Duodenal mucosa (tissue), 2 donors: ENCODE results near the gene TRAF3IP1.
"Not testable (repeated sequence)": the region's sequence is repeated elsewhere in the genome, so short reads cannot be mapped to it uniquely, and the experiment has no call there.

Source experiments
- H3K27ac ChIP-seq: one replicate; pipeline ENCODE4 v1.7.0; 2013; ENCODE audit warnings: low read depth, low read length
- H3K27me3 ChIP-seq, 2 donors: one replicate each; pipeline ENCODE4 v1.7.0; 2013; ENCODE audit warnings: low read length in 2 of 2, control low read depth in 1 of 2; ENCODE audit not compliant: insufficient read depth in 2 of 2, control insufficient read depth in 1 of 2
- H3K36me3 ChIP-seq, 2 donors: one replicate each; pipeline ENCODE4 v1.7.0; 2013; ENCODE audit warnings: low read length in 2 of 2, control low read depth in 1 of 2; ENCODE audit not compliant: insufficient read depth in 2 of 2, control insufficient read depth in 1 of 2
- H3K4me1 ChIP-seq, 2 donors: one replicate each; pipeline ENCODE4 v1.7.0; 2013; ENCODE audit warnings: low read length in 2 of 2, control low read depth in 1 of 2; ENCODE audit not compliant: insufficient read depth in 2 of 2, control insufficient read depth in 1 of 2
- H3K4me3 ChIP-seq, 2 donors: one replicate each; pipeline ENCODE4 v1.7.0; 2013; ENCODE audit warnings: low read length in 2 of 2, low read depth in 1 of 2
- H3K9ac ChIP-seq, 2 donors: one replicate each; pipeline ENCODE4 v1.7.0; 2013; ENCODE audit warnings: low read length in 2 of 2, low read depth in 1 of 2
- H3K9me3 ChIP-seq, 2 donors: one replicate each; pipeline ENCODE4 v1.7.0; 2013; ENCODE audit warnings: low read length in 2 of 2, control low read depth in 1 of 2; ENCODE audit not compliant: control insufficient read depth in 1 of 2

The TRAF3IP1 gene

DNA sequence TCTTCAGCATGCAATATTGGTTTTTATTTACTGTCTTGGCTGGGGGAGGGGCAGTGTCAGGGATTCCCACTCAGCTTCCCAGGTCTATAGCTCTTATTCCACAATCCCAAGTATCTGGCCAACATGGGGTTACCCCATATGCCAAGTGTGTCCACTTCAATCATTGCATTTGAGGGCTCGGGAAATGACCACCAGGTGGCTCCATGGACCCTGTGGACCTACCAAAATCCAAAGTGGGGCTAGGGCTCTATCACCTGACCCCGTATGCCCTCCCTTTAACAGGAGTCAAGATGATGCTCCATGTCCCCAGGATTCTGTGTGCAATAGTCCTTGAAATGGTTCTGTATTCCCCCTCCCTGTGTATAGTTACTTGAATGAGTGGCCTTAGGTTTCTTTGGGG, 12.1 kb upstream of the TRAF3IP1 start:
- Histone ChIP-seq H3K9me3 (no peaks in the 10 kb centered on the region), H3K36me3 (no peaks in the 10 kb centered on the region), H3K27ac (no peak overlapping the region), H3K4me1 (peaks cover 16 to 21% of the 10 kb centered on the region in 2 donors), H3K4me3 (no peak overlapping the region), H3K27me3 (peaks cover 0 to 2% of the 10 kb centered on the region in 2 donors), H3K9ac (no peak overlapping the region)

DNA sequence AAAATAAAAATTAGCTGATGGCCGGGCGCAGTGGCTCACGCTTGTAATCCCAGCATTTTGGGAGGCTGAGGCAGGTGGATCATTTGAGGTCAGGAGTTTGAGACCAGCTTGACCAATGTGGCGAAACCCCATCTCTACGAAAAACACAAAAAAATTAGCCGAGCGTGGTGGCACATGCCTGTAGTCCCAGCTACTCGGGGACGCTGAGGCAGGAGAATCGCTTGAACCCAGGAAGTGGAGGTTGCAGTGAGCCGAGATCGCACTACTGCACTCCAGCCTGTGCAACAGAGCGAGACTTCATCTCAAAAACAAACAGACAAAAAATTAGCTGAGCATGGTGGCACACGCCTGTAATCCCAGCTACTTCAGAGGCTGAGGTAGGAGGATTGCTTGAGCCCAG, 9.6 kb upstream of the TRAF3IP1 start:
- not testable (repeated sequence) for H3K27ac ChIP-seq

DNA sequence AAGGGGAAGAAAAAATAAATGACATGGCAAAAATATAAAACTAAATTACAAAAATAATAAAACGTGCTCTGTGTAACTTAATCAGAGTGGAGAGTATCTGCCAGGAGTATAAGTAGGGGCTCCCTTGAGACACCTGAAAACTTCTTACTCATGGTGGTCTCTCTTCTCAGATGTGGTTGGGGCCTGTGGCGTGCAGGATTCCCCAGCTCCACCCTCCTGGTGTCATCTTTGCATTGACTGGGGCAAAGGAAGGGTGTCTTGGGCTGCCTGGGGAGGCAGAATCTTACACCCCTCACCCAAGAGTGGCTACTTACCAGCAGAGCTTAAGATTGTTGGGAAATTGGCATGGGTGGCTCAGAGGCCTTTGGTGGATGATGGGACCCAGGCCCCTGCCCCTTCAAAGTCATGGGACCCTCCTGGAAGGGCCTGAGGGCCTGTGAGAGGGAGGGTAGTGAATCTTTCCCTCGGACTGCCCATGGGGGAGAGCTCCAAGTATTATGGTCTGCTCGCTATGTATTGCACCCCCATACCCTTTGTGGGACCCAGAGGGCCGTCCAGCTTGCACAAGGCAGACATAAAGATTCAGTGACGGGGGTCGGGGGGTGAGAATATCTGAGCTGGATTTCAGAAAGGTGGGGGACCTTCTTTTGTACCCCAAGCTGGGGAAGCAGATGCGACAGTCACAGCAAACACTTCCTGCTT, 6.9 kb upstream of the TRAF3IP1 start:
- Histone ChIP-seq H3K27me3 (no peaks in the 10 kb centered on the region), H3K4me3 (no peak overlapping the region), H3K9me3 (no peaks in the 10 kb centered on the region), H3K27ac (no peak overlapping the region), H3K4me1 (no peaks in the 10 kb centered on the region), H3K9ac (no peak overlapping the region), H3K36me3 (no peaks in the 10 kb centered on the region)

More for the DNA sequence above, 9.6 kb upstream of the TRAF3IP1 start:
- not testable (repeated sequence) for H3K27me3 ChIP-seq, H3K9ac ChIP-seq, H3K36me3 ChIP-seq, H3K9me3 ChIP-seq, H3K4me3 ChIP-seq
- peaks cover 12% of the 10 kb centered on the region in 2 donors for H3K4me1 ChIP-seq

DNA sequence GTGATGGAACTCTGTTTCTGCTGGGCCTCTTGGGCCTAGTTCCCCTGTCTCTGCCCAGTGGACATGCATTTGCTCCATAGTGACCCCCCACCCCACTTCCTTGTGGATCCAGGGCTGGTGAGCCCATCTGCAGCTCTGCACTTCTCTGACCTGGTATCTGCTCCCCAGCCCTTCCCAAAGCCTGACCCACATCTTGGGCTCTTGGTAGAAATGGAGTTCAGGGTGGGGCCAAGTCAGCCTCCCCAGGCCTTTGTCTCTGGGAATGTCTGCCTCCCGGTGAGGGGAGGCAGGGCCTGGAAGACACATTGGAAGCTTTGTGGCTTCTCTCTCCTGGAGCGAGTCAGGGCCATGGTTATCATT, 6.3 kb upstream of the TRAF3IP1 start:
- H3K36me3 ChIP-seq, result no peaks in the 10 kb centered on the region
- H3K27me3 ChIP-seq, result no peaks in the 10 kb centered on the region
- no peaks in the 10 kb centered on the region for H3K9me3 ChIP-seq
- H3K27ac ChIP-seq, result no peak overlapping the region
- H3K9ac ChIP-seq, result no peak overlapping the region
- H3K4me3 ChIP-seq, result no peak overlapping the region
- H3K4me1 ChIP-seq, result no peaks in the 10 kb centered on the region

DNA sequence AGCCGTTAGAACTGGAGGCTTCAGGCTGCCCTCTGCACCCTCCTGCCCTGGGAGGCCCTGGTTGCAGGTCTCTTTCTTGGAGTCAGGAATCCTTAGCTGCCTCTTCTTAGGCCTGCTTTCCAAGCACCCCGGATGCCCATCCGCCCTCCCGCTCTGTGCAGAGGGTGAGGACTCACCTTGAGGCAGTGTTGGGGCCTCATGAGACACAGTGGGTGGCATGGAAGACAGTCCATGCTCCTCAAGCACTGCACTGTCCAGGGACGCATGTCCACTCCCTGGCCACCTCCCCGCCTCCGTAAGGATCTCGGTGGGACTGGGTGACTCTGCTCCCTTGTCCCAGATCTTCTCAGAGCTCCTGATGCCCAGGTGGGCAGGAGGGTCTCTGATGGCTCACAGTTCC, 5.7 kb upstream of the TRAF3IP1 start:
- Histone ChIP-seq H3K27ac (no peak overlapping the region), H3K9me3 (no peaks in the 10 kb centered on the region), H3K4me1 (peaks cover under 1 to 3% of the 10 kb centered on the region in 2 donors), H3K27me3 (no peaks in the 10 kb centered on the region), H3K4me3 (no peak overlapping the region), H3K9ac (no peak overlapping the region), H3K36me3 (no peaks in the 10 kb centered on the region)

DNA sequence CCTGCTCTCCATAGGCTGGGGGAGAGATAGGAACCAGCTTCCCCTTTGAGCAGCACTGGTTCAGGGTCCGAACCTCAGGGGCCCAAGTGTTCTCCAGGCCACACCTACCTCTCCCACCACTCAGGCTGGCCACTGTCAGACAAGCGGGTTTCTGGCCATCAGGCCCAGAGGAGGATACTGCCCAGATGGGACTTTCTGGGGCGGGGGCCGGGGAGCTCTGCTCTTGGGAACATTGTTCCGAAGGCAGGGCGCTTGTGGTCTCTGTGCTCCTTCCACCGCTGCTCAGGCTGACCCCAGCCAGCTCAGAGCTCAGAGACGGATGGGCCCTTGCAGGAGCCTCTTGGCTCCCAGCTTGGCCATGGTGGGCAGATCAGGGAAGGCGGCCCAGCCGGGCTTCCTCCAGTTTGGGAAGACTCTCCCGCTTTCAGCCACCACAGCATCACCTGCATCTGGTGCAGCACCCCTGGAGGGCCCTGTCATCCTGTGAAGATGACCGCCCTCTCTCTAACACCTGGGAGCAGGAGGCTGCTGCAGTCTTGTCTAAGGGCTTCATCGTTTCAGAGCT, 5.2 kb upstream of the TRAF3IP1 start:
- Histone ChIP-seq H3K9me3 (no peaks in the 10 kb centered on the region), H3K4me3 (no peak overlapping the region), H3K36me3 (no peaks in the 10 kb centered on the region), H3K9ac (no peak overlapping the region), H3K27ac (no peak overlapping the region), H3K27me3 (no peaks in the 10 kb centered on the region), H3K4me1 (peaks cover 4 to 7% of the 10 kb centered on the region in 2 donors)

DNA sequence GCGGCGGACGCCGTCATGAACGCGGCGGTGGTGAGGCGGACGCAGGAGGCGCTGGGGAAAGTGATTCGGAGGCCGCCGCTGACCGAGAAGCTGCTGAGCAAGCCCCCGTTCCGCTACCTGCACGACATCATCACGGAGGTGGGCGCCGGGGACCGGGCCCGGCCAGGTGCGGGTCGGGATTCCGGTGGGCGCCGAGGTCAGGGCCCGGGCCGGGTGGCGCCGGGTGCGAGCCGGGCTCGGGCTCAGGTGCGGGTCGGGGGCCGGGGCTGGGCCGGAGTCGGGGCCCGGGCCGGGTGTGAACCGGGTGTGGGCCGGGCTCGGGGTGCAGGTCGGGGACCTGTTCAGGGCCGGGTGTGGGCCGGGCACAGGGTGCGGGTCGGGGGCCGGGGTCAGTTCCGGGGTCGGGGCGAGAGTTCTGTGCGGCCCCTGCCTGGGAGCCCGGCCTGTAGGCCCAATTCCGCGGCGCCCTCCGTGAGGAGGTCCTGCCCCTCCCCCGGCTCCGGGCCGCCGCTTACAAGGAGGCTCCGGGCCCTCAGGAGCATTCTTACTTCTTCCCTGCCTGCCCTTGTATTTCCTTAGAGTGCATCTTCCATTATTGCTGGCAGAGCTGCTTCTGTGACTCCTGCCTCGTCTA, 447 bp downstream of the TRAF3IP1 start:
- H3K36me3 ChIP-seq, result peaks cover 0 to 3% of the 10 kb centered on the region in 2 donors
- H3K9me3 ChIP-seq, result no peaks in the 10 kb centered on the region
- no peaks in the 10 kb centered on the region for H3K27me3 ChIP-seq
- peak overlapping the region; percentile 68 to 78 for H3K4me3 ChIP-seq
- peaks cover 12 to 21% of the 10 kb centered on the region in 2 donors for H3K4me1 ChIP-seq
- H3K9ac ChIP-seq, result peak overlapping the region; percentile 59 to 60
- H3K27ac ChIP-seq, result no peak overlapping the region

DNA sequence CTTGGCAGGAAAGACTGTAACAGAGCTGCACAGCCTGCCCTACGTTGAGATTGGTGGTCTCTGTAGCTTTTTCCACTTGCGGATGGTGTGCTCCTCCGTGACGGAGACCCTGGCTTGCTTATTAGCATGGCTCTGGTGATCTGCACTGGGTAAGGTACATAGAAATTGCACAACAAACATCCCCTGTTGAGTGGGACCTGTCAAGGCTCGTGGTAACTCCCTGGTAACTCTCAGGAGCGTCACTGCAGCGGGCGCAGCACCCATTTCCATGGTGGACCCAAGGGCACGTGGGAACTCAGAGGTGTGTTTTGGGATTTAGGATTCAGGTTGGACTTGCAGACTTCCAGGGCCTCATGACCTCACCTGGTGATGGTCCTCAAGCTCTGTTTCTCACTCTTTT, 1.1 kb downstream of the TRAF3IP1 start:
- Histone ChIP-seq H3K9ac (peak overlapping the region; percentile 59 to 60), H3K27me3 (no peaks in the 10 kb centered on the region), H3K36me3 (peaks cover 0 to 3% of the 10 kb centered on the region in 2 donors), H3K4me3 (peak overlapping the region; percentile 68 to 78), H3K9me3 (no peaks in the 10 kb centered on the region), H3K27ac (no peak overlapping the region), H3K4me1 (peaks cover 12 to 21% of the 10 kb centered on the region in 2 donors)

DNA sequence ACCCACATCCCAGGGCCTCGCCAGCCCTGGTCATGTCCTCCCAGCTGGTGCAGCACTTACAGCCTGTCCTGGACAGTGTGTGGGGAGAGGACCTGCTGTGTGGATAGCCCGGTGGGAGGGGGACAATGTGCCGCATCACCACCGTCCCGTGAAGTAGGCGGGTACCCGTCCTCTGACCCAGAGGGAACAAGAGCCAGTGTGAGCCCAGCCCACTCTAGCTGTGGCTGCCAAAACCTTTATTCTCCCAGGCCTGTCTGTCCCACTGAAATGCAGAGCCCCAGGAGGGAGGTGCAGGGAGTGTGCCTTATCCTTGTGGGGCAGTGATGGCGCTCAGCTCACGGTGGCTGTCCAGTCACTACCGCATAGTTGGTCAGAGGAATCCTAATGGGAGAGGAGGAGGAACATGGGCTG, 1.7 kb downstream of the TRAF3IP1 start:
- no peaks in the 10 kb centered on the region for H3K9me3 ChIP-seq
- no peaks in the 10 kb centered on the region for H3K27me3 ChIP-seq
- H3K27ac ChIP-seq, result no peak overlapping the region
- H3K4me3 ChIP-seq, result no peak overlapping the region
- H3K36me3 ChIP-seq, result peaks cover 0 to 3% of the 10 kb centered on the region in 2 donors
- no peak overlapping the region for H3K9ac ChIP-seq
- H3K4me1 ChIP-seq, result peaks cover 12 to 21% of the 10 kb centered on the region in 2 donors

DNA sequence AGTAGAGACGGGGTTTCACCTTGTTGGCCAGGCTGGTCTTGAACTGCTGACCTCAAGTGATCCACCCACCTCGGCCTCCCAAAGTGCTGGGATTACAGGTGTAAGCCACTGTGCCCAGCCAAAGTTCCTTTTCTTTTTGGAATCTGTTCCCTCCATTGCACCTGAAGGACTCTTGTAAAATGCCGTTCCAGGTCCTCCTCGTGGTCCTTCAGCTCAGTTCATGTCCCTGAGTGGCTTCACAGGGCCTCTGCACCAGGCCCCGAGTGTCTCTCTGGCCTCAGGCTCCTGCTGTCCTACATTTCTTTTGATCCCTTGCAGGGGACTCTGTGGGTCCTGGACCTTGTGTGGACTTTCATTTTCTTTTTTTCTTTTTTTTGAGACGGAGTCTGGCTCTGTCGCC, 3.9 kb downstream of the TRAF3IP1 start:
- peaks cover 3 to 14% of the 10 kb centered on the region in 2 donors for H3K36me3 ChIP-seq
- H3K9ac ChIP-seq, result not testable (repeated sequence)

More for the DNA sequence above, 3.9 kb downstream of the TRAF3IP1 start:
- H3K27ac ChIP-seq, H3K27me3 ChIP-seq, H3K4me3 ChIP-seq, H3K9me3 ChIP-seq: not testable (repeated sequence)
- peaks cover 12 to 21% of the 10 kb centered on the region in 2 donors for H3K4me1 ChIP-seq
